SK-N-SH treated with all-trans-retinoic acid at 6 μM for 48 hours (cell line): ENCODE measurements around the gene SART3.

Source experiments
- BACH2 ChIP-seq: fragments of 250-450 bp; sonication (Bioruptor Pico); IDR thresholded peaks from 2 replicates; pipeline ENCODE4 v1.9.0; 2021; ENCODE audit warnings: mild to moderate bottlenecking, borderline replicate concordance
- ISL1 ChIP-seq: fragments of 250-450 bp; sonication (Bioruptor Pico); IDR thresholded peaks from 2 replicates; pipeline ENCODE4 v2.1.2; 2022; ENCODE audit warnings: mild to moderate bottlenecking, moderate library complexity
- PPARA ChIP-seq: fragments of 250-450 bp; sonication (Bioruptor Pico); IDR thresholded peaks from 2 replicates; pipeline ENCODE4 v1.5.0; 2020; ENCODE audit warnings: mild to moderate bottlenecking, borderline replicate concordance
- RARB ChIP-seq: fragments of 250-450 bp; sonication (Bioruptor Pico); IDR thresholded peaks from 2 replicates; pipeline ENCODE4 v1.8.0; 2021; ENCODE audit warnings: mild to moderate bottlenecking, moderate library complexity
- SNAI2 ChIP-seq: fragments of 250-450 bp; sonication (Bioruptor Pico); IDR thresholded peaks from 2 replicates; pipeline ENCODE4 v1.5.0; 2020; ENCODE audit warnings: mild to moderate bottlenecking, moderate library complexity
- ZNF8 ChIP-seq: fragments of 450-650 bp; formaldehyde crosslinking; IDR thresholded peaks from 2 replicates; pipeline ENCODE4 v1.5.0; 2020; ENCODE audit warnings: mild to moderate bottlenecking, moderate library complexity
- TF ChIP-seq, protein P1 (sequence below): fragments of 250-450 bp; sonication (Bioruptor Pico); IDR thresholded peaks from 2 replicates; pipeline ENCODE4 v1.5.0; 2020; ENCODE audit warnings: mild to moderate bottlenecking, moderate library complexity
- TF ChIP-seq, protein P2 (sequence below): fragments of 250-450 bp; sonication (Bioruptor Pico); IDR thresholded peaks from 2 replicates; pipeline ENCODE4 v1.8.0; 2020; ENCODE audit warnings: mild to moderate bottlenecking, moderate library complexity, borderline replicate concordance

DNA sequence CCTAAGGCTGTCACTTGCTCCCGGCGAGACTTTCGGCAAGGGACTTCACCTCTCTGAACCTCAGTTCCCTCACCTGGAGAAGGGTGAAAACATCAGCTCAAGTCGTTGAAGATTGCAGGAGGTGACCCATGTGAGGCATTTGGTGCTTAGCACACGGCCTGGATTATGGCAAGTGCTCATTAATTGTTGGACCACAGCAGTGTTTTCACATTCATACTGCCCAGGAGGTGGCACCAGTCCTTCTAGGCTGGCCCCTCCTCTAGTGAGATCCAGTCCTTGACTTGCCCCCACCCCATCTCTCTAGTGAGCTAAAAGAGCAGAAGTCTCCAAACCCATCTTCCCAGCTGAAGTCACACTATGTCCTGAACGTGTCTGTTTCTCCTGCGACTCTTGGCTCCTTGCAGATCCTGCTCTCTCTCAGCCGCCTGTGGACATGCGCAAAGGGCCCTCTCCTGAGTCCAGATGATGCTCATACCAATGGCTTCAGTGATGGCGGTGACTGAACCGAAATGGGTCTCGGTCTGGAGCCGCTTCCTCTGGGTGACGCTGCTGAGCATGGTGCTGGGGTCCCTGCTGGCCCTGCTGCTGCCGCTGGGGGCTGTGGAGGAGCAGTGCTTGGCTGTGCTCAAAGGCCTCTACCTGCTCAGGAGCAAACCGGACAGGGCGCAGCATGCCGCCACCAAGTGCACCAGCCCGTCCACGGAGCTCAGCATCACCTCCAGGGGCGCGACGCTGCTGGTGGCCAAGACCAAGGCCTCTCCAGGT lies 44.3 kb downstream of the SART3 start:
- no peak for TF ChIP-seq ISL1 (CRISPR knock-in tag)
- TF ChIP-seq SNAI2 (CRISPR knock-in tag): no peak
- TF ChIP-seq PPARA: no peak
- TF ChIP-seq, protein P1, sequence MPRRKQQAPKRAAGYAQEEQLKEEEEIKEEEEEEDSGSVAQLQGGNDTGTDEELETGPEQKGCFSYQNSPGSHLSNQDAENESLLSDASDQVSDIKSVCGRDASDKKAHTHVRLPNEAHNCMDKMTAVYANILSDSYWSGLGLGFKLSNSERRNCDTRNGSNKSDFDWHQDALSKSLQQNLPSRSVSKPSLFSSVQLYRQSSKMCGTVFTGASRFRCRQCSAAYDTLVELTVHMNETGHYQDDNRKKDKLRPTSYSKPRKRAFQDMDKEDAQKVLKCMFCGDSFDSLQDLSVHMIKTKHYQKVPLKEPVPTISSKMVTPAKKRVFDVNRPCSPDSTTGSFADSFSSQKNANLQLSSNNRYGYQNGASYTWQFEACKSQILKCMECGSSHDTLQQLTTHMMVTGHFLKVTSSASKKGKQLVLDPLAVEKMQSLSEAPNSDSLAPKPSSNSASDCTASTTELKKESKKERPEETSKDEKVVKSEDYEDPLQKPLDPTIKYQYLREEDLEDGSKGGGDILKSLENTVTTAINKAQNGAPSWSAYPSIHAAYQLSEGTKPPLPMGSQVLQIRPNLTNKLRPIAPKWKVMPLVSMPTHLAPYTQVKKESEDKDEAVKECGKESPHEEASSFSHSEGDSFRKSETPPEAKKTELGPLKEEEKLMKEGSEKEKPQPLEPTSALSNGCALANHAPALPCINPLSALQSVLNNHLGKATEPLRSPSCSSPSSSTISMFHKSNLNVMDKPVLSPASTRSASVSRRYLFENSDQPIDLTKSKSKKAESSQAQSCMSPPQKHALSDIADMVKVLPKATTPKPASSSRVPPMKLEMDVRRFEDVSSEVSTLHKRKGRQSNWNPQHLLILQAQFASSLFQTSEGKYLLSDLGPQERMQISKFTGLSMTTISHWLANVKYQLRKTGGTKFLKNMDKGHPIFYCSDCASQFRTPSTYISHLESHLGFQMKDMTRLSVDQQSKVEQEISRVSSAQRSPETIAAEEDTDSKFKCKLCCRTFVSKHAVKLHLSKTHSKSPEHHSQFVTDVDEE (CRISPR knock-in tag): no peak
- TF ChIP-seq, protein P2, sequence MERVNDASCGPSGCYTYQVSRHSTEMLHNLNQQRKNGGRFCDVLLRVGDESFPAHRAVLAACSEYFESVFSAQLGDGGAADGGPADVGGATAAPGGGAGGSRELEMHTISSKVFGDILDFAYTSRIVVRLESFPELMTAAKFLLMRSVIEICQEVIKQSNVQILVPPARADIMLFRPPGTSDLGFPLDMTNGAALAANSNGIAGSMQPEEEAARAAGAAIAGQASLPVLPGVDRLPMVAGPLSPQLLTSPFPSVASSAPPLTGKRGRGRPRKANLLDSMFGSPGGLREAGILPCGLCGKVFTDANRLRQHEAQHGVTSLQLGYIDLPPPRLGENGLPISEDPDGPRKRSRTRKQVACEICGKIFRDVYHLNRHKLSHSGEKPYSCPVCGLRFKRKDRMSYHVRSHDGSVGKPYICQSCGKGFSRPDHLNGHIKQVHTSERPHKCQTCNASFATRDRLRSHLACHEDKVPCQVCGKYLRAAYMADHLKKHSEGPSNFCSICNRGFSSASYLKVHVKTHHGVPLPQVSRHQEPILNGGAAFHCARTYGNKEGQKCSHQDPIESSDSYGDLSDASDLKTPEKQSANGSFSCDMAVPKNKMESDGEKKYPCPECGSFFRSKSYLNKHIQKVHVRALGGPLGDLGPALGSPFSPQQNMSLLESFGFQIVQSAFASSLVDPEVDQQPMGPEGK (CRISPR knock-in tag): no peak
- TF ChIP-seq ZNF8 (CRISPR knock-in tag): no peak
- TF ChIP-seq RARB: no peak
- TF ChIP-seq BACH2 (CRISPR knock-in tag): no peak
